GM12878 (cell line): ENCODE measurements around the gene SKIDA1. TPM values are rescaled to one million over a fixed set of nuclear protein-coding genes. Genes with fewer than 3 reads are reported as not detected.

Source experiments
- ATAC-seq: fragments of 200-7000 bp; cut with Tn5 transposase; 3 replicates; pipeline ENCODE4 v1.9.1; 2020; ENCODE audit warnings: mild to moderate bottlenecking, moderate library complexity
- BruUV-seq: library from RNA; stranded (reverse); fragments of 400-500 nt; replicated peaks from 2 replicates; lab custom pipeline; 2021; lab: Mats Ljungman, UMichigan
- CTCF ChIA-PET: fragments of 300-600 bp; sonication (Branson Sonifier 250); formaldehyde crosslinking; extraction: SDS; loops from one replicate; lab custom pipeline; 2021; ENCODE audit warnings: inconsistent platforms; lab: Yijun Ruan, JAX
- POLR2A ChIA-PET: fragments of 350-600 bp; formaldehyde crosslinking; extraction: SDS; loops from one replicate; lab custom pipeline; 2021; ENCODE audit warnings: inconsistent platforms; lab: Charles Lee
- RAD21 ChIA-PET: fragments of 300-600 bp; sonication (Branson Sonifier 250); formaldehyde crosslinking; loops from one replicate; lab custom pipeline; 2023; ENCODE audit warnings: antibody characterized with exemption; ENCODE audit not compliant: unreplicated experiment; lab: Charles Lee
- SMC1A ChIA-PET: fragments of 300-600 bp; sonication (Branson Sonifier 250); formaldehyde crosslinking; loops from one replicate; lab custom pipeline; 2023; ENCODE audit not compliant: unreplicated experiment, uncharacterized antibody; lab: Charles Lee
- DNase-seq: peaks from one replicate; pipeline ENCODE4 v3.0.0-alpha.2; 2011; ENCODE audit warnings: low read depth, low spot score
- FAIRE-seq: peaks from 3 replicates; lab custom pipeline; 2011; peaks lifted over from hg19 to GRCh38; lab: Jason Lieb, UNC
- H2AFZ ChIP-seq: 2 replicates; pipeline ENCODE4 v1.6.0; 2011; ENCODE audit warnings: low read depth, low read length, control low read depth; ENCODE audit not compliant: control insufficient read depth
- H3K27ac ChIP-seq: 2 replicates; pipeline ENCODE4 v1.5.1; 2011; ENCODE audit warnings: control low read depth; ENCODE audit not compliant: control insufficient read depth, insufficient read depth
- H3K27me3 ChIP-seq, 2 experiments: replicated peaks in 1 of 2; 2 replicates each; pipeline versions ENCODE4 v1.6.0 to v1.6.1; 2011; ENCODE audit warnings: low read length in 1 of 2; ENCODE audit not compliant: control insufficient read depth in 2 of 2, insufficient read depth in 2 of 2
- H3K36me3 ChIP-seq, 2 experiments: 2 replicates each; pipeline ENCODE4 v1.5.1; 2011; ENCODE audit warnings: low read length in 1 of 2; ENCODE audit not compliant: control insufficient read depth in 2 of 2, insufficient read depth in 2 of 2
- H3K4me1 ChIP-seq: 2 replicates; pipeline ENCODE4 v1.6.1; 2011; ENCODE audit warnings: mild to moderate bottlenecking, low read length, moderate library complexity, mixed read lengths; ENCODE audit not compliant: control insufficient read depth, insufficient read depth
- H3K4me2 ChIP-seq: 2 replicates; pipeline ENCODE4 v1.6.0; 2011; ENCODE audit warnings: control low read depth; ENCODE audit not compliant: control insufficient read depth, insufficient read depth
- H3K4me3 ChIP-seq: fragments of 200-600 bp; sonication (generic); 2 replicates; pipeline ENCODE4 v1.5.1; 2016
- H3K79me2 ChIP-seq: 2 replicates; pipeline ENCODE4 v1.6.0; 2011; ENCODE audit warnings: low read length; ENCODE audit not compliant: control insufficient read depth, insufficient read depth
- H3K9ac ChIP-seq: 2 replicates; pipeline ENCODE4 v1.8.0; 2011; ENCODE audit warnings: low read length, control low read depth, mixed read lengths; ENCODE audit not compliant: control insufficient read depth, insufficient read depth
- H3K9me3 ChIP-seq: replicated peaks from 3 replicates; pipeline ENCODE4 v1.5.1; 2011; ENCODE audit warnings: mild to moderate bottlenecking, low read length; ENCODE audit not compliant: control insufficient read depth, insufficient read depth
- H4K20me1 ChIP-seq: 2 replicates; pipeline ENCODE4 v1.6.0; 2011; ENCODE audit not compliant: control insufficient read depth, insufficient read depth
- BMI1 ChIP-seq: fragments of 450-650 bp; IDR thresholded peaks from 2 replicates; pipeline ENCODE4 v1.6.1; 2016; ENCODE audit warnings: mild to moderate bottlenecking, moderate library complexity, borderline replicate concordance
- DPF2 ChIP-seq: fragments of 450-650 bp; IDR thresholded peaks from 2 replicates; pipeline ENCODE4 v1.6.1; 2017; ENCODE audit warnings: mild to moderate bottlenecking
- ELK1 ChIP-seq: IDR thresholded peaks from 2 replicates; pipeline ENCODE4 v1.6.1; 2012; ENCODE audit warnings: low read depth, low read length, improper control_type of control experiment
- EZH2 ChIP-seq: IDR thresholded peaks from 2 replicates; pipeline ENCODE4 v1.6.1; 2012; ENCODE audit warnings: low read depth, mild to moderate bottlenecking, control low read depth, inconsistent platforms, low read length, borderline replicate concordance; ENCODE audit not compliant: control insufficient read depth
- FOXM1 ChIP-seq: IDR thresholded peaks from 2 replicates; pipeline ENCODE4 v1.6.1; 2012; ENCODE audit warnings: low read depth, mild to moderate bottlenecking, inconsistent platforms, low read length, moderate library complexity
- JUND ChIP-seq: IDR thresholded peaks from 2 replicates; pipeline ENCODE4 v1.6.1; 2012; ENCODE audit warnings: low read depth, mild to moderate bottlenecking, low read length, improper control_type of control experiment, moderate library complexity
- RB1 ChIP-seq: fragments of 450-650 bp; formaldehyde crosslinking; IDR thresholded peaks from 2 replicates; pipeline ENCODE4 v1.6.1; 2017; ENCODE audit warnings: mild to moderate bottlenecking, borderline replicate concordance
- ZNF207 ChIP-seq: fragments of 450-650 bp; IDR thresholded peaks from 2 replicates; pipeline ENCODE4 v1.6.1; 2014; ENCODE audit warnings: antibody characterized with exemption, mild to moderate bottlenecking, borderline replicate concordance
- WGBS: methylation state at CpG from one replicate; pipeline ENCODE4 v1.1.6; 2016; ENCODE audit warnings: low lambda C conversion rate; ENCODE audit not compliant: insufficient replicate concordance, insufficient coverage; ENCODE audit errors: missing lambda C conversion rate; 5-methylcytosine and 5-hydroxymethylcytosine counted together
- in situ Hi-C: fragments of 300-500 bp; cut with MboI; formaldehyde crosslinking; loops from 9 replicates; pipeline ENCODE4 v1.14.3; 2018; ENCODE audit warnings: mixed read lengths
- intact Hi-C: fragments of 100-400 bp; cut with micrococcal nuclease; formaldehyde crosslinking; loops from one replicate; pipeline ENCODE4 v1.14.2; 2022; ENCODE audit not compliant: unreplicated experiment
- polyA plus RNA-seq, 11 experiments: library from polyadenylated mRNA; depleted of rRNA in 4 of 11; unstranded in 6 of 11; stranded (reverse) in 5 of 11; fragments of >200 nt; fragmentation: Nextera tagmentation in 4 of 11; fragmentation: Illumina TruSeq in 1 of 11; extraction: Ambion mirVana in 4 of 11; extraction: Trizol in 1 of 11; gene quantifications; 1 replicate in 1 of 11; 2 replicates in 10 of 11; pipeline versions ENCODE4 v1.2.1 to v1.2.3, GENCODE V29; 2011 to 2016; ENCODE audit warnings: inconsistent platforms in 2 of 11, missing spikeins in 2 of 11, low read depth in 1 of 11
- total RNA-seq, 4 experiments: library from RNA; depleted of rRNA in 3 of 4; stranded (reverse); fragments of >200 nt in 3 of 4; fragmentation: Illumina TruSeq in 1 of 4; extraction: Trizol in 1 of 4; gene quantifications; 2 replicates each; pipeline versions ENCODE4 v1.2.1 to v1.2.3, GENCODE V29; 2013 to 2021
- TF ChIP-seq, protein P1 (sequence below): fragments of 450-650 bp; IDR thresholded peaks from 2 replicates; pipeline ENCODE4 v1.6.1; 2016; ENCODE audit warnings: mild to moderate bottlenecking, moderate library complexity, borderline replicate concordance

The SKIDA1 gene
- total and polyA plus RNA-seq, 10 of the 15 experiments (the other 5 are each of a cell fraction or from before 2014, with no cell fraction given) = 0.05 to 0.90 (median 0.28) TPM

DNA sequence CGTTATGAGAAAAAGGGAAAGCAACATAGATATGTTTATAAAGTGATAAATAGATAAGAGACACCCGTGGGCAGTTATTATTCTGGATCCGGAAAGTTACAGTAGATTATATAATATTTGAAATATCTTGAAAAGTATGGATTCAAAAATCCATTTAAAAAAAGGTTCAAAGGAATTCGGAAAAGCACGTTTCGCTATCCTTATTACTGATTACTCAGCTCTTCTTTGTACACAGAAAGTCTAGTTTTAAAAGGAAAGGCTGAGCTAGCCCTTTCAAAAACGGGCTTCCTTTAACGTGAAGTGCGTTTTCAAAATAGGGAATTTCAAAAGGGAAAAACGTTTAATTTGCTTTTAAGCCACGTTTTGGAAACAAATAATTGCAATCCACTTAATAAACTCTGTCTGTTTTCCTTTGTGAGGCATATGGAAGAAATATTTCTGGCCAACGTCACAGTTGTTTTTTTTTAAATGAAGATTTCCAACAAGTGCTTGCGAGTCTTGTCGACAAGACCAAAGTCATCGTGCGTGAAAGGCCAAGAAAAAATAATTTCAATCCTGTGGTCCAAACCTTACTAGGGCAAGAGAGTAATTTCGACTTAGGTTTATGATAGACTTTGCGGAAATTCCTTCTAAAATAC lies 2.2 kb upstream of the SKIDA1 start:
- BruUV-seq = no TSS peak

DNA sequence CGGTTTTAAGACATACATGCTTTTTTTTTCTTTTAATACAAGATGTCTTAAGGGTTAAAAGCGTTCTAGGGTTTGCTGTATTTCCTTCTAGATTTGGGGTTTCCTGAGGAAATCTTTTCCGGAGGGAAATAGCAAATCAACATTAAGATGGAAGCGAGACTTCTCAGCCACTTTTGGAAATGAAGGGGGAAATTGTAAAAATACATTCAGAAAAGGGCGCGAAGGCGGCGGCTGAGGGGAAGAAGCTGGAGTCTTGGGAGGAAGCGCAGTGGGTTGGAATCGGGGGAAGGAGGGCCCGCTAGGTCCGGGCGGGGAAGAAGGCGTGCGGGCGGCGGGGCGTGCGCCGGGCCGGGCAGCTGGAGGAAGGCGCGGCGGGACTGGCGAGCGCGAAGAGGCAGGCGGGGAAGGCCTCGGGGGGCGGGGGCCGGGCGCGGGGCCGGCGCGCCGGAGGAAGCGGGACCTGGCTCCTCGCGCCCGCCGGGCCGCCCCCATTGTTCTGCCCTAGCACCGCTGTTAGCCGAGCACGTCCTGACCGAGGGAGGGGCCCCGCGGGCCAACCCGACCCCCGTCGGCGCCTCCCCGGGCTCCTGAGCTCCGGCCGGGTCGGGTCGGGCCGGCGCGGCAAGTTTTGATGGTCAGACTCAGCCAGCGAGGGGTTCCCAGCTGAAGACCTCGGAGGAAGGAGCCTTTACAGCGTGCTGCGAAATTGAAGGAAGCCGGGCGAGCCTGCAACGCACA lies 1.5 kb upstream of the SKIDA1 start:
- no peak overlapping the region for H3K27ac ChIP-seq
- no peaks in the 10 kb centered on the region for H4K20me1 ChIP-seq
- ChIA-PET CTCF (no interaction called here), RAD21 (interaction anchor here (1.1 kb wide), 1 partner anchor 30 kb away, joined by 3 read pairs; no protein-coding TSS in a partner anchor), POLR2A (interaction anchor here (0.6 to 1.0 kb wide), 2 partner anchors 9 to 105 kb away, joined by 3 to 4 read pairs; no protein-coding TSS in a partner anchor), SMC1A (interaction anchor here (1.0 kb wide), 1 partner anchor 33 kb away, joined by 4 read pairs; no protein-coding TSS in a partner anchor)
- H3K4me3 ChIP-seq = peak overlapping the region; percentile 80
- in situ Hi-C loops = loop anchor here (5.0 kb wide), 1 partner anchor 790 kb away; the partner anchor contains the start of gene COMMD3
- H3K4me1 ChIP-seq = peaks cover 13% of the 10 kb centered on the region
- H3K4me2 ChIP-seq = peak overlapping the region; percentile 83
- ATAC-seq (peak; percentile 61), DNase-seq (no peak), FAIRE-seq (peak; percentile 35)
- H3K9ac ChIP-seq = peak overlapping the region; percentile 50
- BruUV-seq = no TSS peak
- no peaks in the 10 kb centered on the region for H3K79me2 ChIP-seq
- H3K9me3 ChIP-seq = no peaks in the 10 kb centered on the region
- H3K36me3 ChIP-seq = no peaks in the 10 kb centered on the region
- 2% methylated on average over 45 of the region's 68 CpGs for WGBS
- peaks cover 0 to 4% of the 10 kb centered on the region in 2 experiments; a peak in 1 of 4 replicates for H3K27me3 ChIP-seq
- H2AFZ ChIP-seq = peak overlapping the region; percentile 66
- intact Hi-C loops = no loop called here
- TF ChIP-seq ELK1 (no peak), RB1 (no peak), JUND (no peak), DPF2 (no peak)
- TF ChIP-seq, protein P1, sequence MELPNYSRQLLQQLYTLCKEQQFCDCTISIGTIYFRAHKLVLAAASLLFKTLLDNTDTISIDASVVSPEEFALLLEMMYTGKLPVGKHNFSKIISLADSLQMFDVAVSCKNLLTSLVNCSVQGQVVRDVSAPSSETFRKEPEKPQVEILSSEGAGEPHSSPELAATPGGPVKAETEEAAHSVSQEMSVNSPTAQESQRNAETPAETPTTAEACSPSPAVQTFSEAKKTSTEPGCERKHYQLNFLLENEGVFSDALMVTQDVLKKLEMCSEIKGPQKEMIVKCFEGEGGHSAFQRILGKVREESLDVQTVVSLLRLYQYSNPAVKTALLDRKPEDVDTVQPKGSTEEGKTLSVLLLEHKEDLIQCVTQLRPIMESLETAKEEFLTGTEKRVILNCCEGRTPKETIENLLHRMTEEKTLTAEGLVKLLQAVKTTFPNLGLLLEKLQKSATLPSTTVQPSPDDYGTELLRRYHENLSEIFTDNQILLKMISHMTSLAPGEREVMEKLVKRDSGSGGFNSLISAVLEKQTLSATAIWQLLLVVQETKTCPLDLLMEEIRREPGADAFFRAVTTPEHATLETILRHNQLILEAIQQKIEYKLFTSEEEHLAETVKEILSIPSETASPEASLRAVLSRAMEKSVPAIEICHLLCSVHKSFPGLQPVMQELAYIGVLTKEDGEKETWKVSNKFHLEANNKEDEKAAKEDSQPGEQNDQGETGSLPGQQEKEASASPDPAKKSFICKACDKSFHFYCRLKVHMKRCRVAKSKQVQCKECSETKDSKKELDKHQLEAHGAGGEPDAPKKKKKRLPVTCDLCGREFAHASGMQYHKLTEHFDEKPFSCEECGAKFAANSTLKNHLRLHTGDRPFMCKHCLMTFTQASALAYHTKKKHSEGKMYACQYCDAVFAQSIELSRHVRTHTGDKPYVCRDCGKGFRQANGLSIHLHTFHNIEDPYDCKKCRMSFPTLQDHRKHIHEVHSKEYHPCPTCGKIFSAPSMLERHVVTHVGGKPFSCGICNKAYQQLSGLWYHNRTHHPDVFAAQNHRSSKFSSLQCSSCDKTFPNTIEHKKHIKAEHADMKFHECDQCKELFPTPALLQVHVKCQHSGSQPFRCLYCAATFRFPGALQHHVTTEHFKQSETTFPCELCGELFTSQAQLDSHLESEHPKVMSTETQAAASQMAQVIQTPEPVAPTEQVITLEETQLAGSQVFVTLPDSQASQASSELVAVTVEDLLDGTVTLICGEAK = peak; percentile 36; the same call in 1 of the 2 replicates

More for the DNA sequence above, 2.2 kb upstream of the SKIDA1 start:
- Histone ChIP-seq H3K9me3 (no peaks in the 10 kb centered on the region), H3K4me3 (peak overlapping the region; percentile 80), H3K79me2 (no peaks in the 10 kb centered on the region), H4K20me1 (no peaks in the 10 kb centered on the region), H3K4me2 (peak overlapping the region; percentile 83), H2AFZ (peak overlapping the region; percentile 48), H3K36me3 (no peaks in the 10 kb centered on the region), H3K9ac (peak overlapping the region; percentile 50; the same call in 1 of the 2 replicates), H3K4me1 (peaks cover 13% of the 10 kb centered on the region), H3K27me3 (peaks cover 0 to 4% of the 10 kb centered on the region in 2 experiments; a peak in 1 of 4 replicates), H3K27ac (no peak overlapping the region)
- ATAC-seq (no peak), FAIRE-seq (no peak), DNase-seq (no peak)
- ChIA-PET CTCF (no interaction called here), POLR2A (interaction anchor here (0.6 kb wide), 1 partner anchor 104 kb away, joined by 3 read pairs; no protein-coding TSS in a partner anchor), SMC1A (interaction anchor here (1.0 kb wide), 1 partner anchor 32 kb away, joined by 4 read pairs; no protein-coding TSS in a partner anchor), RAD21 (interaction anchor here (1.1 kb wide), 1 partner anchor 31 kb away, joined by 3 read pairs; no protein-coding TSS in a partner anchor)
- intact Hi-C loops = no loop called here
- 24% methylated on average over 18 of the region's 18 CpGs for WGBS
- in situ Hi-C loops = loop anchor here (5.0 kb wide), 1 partner anchor 790 kb away; the partner anchor contains the start of gene COMMD3
- TF ChIP-seq ZNF207 = no peak
- TF ChIP-seq EZH2 = 0 out of 2 replicates have a peak, but pooled peaks have one; percentile 58
- TF ChIP-seq BMI1 = peak; percentile 70; the same call in 1 of the 2 replicates
- TF ChIP-seq FOXM1 = 0 out of 2 replicates have a peak, but pooled peaks have one; percentile 45
